Ovary (tissue), 9 donors: ENCODE results near the gene PRDM16. TPM values are rescaled to one million over a fixed set of nuclear protein-coding genes. Genes with fewer than 3 reads are reported as not detected.

Experiments
- DNase-seq, 5 donors: peaks; one replicate each; pipeline ENCODE4 v3.0.0-alpha.2; 2019 to 2020
- H3K27ac ChIP-seq, 2 donors: fragments of 200-600 bp; one replicate each; pipeline versions ENCODE4 v1.5.1 to v1.8.0; 2019 to 2022
- H3K27me3 ChIP-seq: fragments of 200-600 bp; one replicate; pipeline ENCODE4 v1.8.0; 2022
- H3K36me3 ChIP-seq: fragments of 200-600 bp; sonication (generic); one replicate; pipeline ENCODE4 v1.5.1; 2019
- H3K4me1 ChIP-seq: one replicate; pipeline ENCODE4 v1.8.1; 2013; ENCODE audit warnings: mild to moderate bottlenecking, moderate library complexity; ENCODE audit not compliant: insufficient read depth
- H3K4me3 ChIP-seq: fragments of 200-600 bp; sonication (generic); one replicate; pipeline ENCODE4 v1.5.1; 2017
- H3K9me3 ChIP-seq, 2 donors: fragments of 200-600 bp in 1 of 2; sonication (generic) in 1 of 2; one replicate each; pipeline versions ENCODE4 v1.5.1 to v1.8.1; 2013 to 2019; ENCODE audit warnings: mild to moderate bottlenecking in 1 of 2, moderate library complexity in 1 of 2
- EP300 ChIP-seq: sonication (generic); formaldehyde crosslinking; IDR thresholded peaks from one replicate; pipeline ENCODE4 v1.6.1; 2017; ENCODE audit warnings: antibody characterized with exemption
- POLR2A ChIP-seq: fragments of 450-650 bp; IDR thresholded peaks from one replicate; pipeline ENCODE4 v1.6.1; 2017; ENCODE audit warnings: antibody characterized with exemption, mild to moderate bottlenecking, moderate library complexity
- WGBS, 3 donors: extraction: QIAGEN DNeasy Blood & Tissue Kit in 1 of 3; methylation state at CpG; one replicate each; pipeline versions ENCODE4 v1.1.5 to v1.1.7; 2013 to 2017; 5-methylcytosine and 5-hydroxymethylcytosine counted together
- intact Hi-C, 4 donors: fragments of 100-400 bp; cut with DNase I; formaldehyde crosslinking; loops; one replicate each; pipeline versions ENCODE4 v1.11.0 to v1.15.1; 2022 to 2023
- polyA plus RNA-seq, 2 donors: library from polyadenylated mRNA; stranded (reverse); fragments of 200-250 nt in 1 of 2; fragments of 350-450 nt in 1 of 2; fragmentation: Illumina TruSeq in 1 of 2; extraction: RNeasy Lipid Tissue Mini Kit (QIAGEN cat#74804) in 1 of 2; gene quantifications; one replicate each; pipeline ENCODE4 v1.2.3, GENCODE V29; 2013 to 2014
- total RNA-seq, 7 donors: library from RNA; depleted of rRNA in 2 of 7; stranded (reverse); fragments of >200 nt in 2 of 7; fragmentation: NEBNext Ultra II Directional in 3 of 7; extraction: Animal tissue kit (Norgen Biotek cat#: 25700) in 3 of 7; gene quantifications; one replicate each; pipeline versions ENCODE4 v1.1.0 to v1.2.4, GENCODE V29; 2016 to 2023
- TF ChIP-seq, protein P1 (sequence below), 3 donors: fragments of 450-650 bp in 2 of 3; fragments of 200-600 bp in 1 of 3; IDR thresholded peaks; one replicate each; pipeline versions ENCODE4 v1.5.1 to v1.8.0; 2016 to 2022; ENCODE audit warnings: antibody characterized with exemption in 3 of 3, mild to moderate bottlenecking in 1 of 3
- donor health status: DM: no; HTN: no; CAD: no; lungs with moderate emphysema.
- donor health status: DM: no; HTN: no; CAD: no.
- donor health status: Bipolar disorder and iron deficiency.
- donor health status: DM: yes; HTN: yes; CAD: no.
- donor health status: DM: no; HTN: no; CAD: no.
- donor health status: DM: yes; HTN: yes; CAD: no.

PRDM16 gene
- total and polyA plus RNA-seq, 9 donors, result 1.1 to 17.3 (median 3.9) TPM

DNA sequence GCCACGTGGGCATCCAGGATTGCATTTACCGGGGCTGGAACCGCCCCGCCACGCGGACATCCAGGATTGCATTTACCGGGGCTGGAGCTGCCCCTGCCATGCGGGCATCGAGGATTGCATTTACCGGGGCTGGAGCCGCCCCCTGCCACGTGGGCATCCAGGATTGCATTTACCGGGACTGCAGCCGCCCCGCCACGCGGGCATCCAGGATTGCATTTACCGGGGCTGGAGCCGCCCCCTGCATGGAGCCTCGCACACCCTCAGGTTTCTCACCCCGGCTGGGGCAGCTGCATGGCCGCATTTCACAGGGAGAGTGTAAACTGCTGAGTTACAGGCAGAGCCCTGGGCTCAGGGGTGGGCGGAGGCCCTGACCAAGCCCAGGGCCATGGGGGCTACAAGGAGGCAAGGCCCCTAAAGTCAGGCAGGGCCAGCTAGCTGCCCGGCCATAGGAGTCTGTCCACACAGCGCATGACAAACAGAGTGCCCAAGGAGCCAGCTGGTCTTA, 218.7 kb downstream of the PRDM16 start:
- DNase-seq, result no peak
- Histone ChIP-seq H3K27me3 (no peaks in the 10 kb centered on the region), H3K4me3 (no peak overlapping the region), H3K36me3 (no peaks in the 10 kb centered on the region), H3K9me3 (no peaks in the 10 kb centered on the region), H3K4me1 (peaks cover 5% of the 10 kb centered on the region), H3K27ac (no peak overlapping the region)
- no peak for TF ChIP-seq POLR2A
- TF ChIP-seq, protein P1, sequence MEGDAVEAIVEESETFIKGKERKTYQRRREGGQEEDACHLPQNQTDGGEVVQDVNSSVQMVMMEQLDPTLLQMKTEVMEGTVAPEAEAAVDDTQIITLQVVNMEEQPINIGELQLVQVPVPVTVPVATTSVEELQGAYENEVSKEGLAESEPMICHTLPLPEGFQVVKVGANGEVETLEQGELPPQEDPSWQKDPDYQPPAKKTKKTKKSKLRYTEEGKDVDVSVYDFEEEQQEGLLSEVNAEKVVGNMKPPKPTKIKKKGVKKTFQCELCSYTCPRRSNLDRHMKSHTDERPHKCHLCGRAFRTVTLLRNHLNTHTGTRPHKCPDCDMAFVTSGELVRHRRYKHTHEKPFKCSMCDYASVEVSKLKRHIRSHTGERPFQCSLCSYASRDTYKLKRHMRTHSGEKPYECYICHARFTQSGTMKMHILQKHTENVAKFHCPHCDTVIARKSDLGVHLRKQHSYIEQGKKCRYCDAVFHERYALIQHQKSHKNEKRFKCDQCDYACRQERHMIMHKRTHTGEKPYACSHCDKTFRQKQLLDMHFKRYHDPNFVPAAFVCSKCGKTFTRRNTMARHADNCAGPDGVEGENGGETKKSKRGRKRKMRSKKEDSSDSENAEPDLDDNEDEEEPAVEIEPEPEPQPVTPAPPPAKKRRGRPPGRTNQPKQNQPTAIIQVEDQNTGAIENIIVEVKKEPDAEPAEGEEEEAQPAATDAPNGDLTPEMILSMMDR (IDR thresholded peaks at IDR 0.05), result no peak
- TF ChIP-seq EP300, result no peak
- intact Hi-C loops, result loop anchor here in 3 of 4 donors (5.0 to 10.0 kb wide), 2 partner anchors 125 to 273 kb away; no protein-coding TSS in a partner anchor
- 84 to 94% (median 89%) methylated on average over 19 to 25 of the region's 25 CpGs for WGBS, 3 donors

DNA sequence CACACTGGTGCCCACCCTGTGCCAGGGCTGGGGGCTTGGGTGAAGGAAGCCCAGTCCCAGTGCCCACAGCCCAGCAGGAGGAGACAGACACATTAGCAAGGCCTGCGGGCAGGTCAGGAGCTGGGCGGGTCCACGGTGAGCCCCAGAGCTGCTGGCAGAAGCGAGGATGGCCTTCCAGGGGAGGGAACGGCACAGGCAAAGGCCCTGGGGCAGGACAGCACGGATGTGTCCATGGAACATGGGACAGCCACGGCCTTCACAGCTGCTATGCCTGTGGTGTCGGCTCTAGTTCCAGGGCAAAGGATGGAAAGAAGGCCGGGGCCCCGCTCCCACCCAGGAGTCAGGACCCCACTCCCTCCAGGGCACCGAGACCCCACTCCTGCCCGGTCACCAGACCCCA, 220.5 kb downstream of the PRDM16 start:
- intact Hi-C loops, result loop anchor here in 3 of 4 donors (5.0 to 10.0 kb wide), 2 partner anchors 123 to 275 kb away; no protein-coding TSS in a partner anchor
- WGBS, 3 donors, result 92 to 93% (median 92%) methylated on average over 12 of the region's 12 CpGs
- H3K27ac ChIP-seq, result no peak overlapping the region
- no peaks in the 10 kb centered on the region for H3K9me3 ChIP-seq
- H3K4me1 ChIP-seq, result no peaks in the 10 kb centered on the region
- no peak for TF ChIP-seq POLR2A
- TF ChIP-seq EP300, result no peak
- TF ChIP-seq, protein P1 (IDR thresholded peaks at IDR 0.05), result no peak
- no peak for DNase-seq
- no peaks in the 10 kb centered on the region for H3K36me3 ChIP-seq
- H3K4me3 ChIP-seq, result no peak overlapping the region
- H3K27me3 ChIP-seq, result no peaks in the 10 kb centered on the region

DNA sequence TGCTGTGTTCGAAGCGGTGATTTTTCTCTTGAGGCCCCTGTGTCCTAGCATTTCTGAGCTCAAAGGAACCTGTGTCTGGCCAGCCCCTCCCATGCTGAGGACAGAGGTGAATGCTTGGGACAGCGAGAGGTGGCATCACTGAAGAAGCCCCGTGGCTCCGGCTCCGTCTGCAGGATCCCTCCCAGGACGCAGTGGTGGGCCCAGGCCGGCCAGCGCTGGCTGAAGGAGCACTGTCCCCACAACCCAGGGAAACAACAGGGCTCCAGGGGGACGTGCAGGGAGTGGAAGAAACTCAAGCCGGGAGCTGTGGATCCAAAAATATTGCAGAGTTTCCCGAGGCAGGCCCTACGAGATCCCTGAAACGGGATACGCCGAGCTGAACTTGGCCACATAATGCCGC, 221.4 kb downstream of the PRDM16 start:
- H3K9me3 ChIP-seq, result no peaks in the 10 kb centered on the region
- intact Hi-C loops, result no loop called here
- DNase-seq, result no peak
- H3K27ac ChIP-seq, result no peak overlapping the region
- TF ChIP-seq, protein P1 (IDR thresholded peaks at IDR 0.05), result no peak
- TF ChIP-seq POLR2A (no peak), EP300 (no peak)
- no peaks in the 10 kb centered on the region for H3K4me1 ChIP-seq
- H3K36me3 ChIP-seq, result no peaks in the 10 kb centered on the region
- H3K4me3 ChIP-seq, result no peak overlapping the region
- 85 to 88% (median 85%) methylated on average over 17 of the region's 17 CpGs for WGBS, 3 donors
- H3K27me3 ChIP-seq, result no peaks in the 10 kb centered on the region

DNA sequence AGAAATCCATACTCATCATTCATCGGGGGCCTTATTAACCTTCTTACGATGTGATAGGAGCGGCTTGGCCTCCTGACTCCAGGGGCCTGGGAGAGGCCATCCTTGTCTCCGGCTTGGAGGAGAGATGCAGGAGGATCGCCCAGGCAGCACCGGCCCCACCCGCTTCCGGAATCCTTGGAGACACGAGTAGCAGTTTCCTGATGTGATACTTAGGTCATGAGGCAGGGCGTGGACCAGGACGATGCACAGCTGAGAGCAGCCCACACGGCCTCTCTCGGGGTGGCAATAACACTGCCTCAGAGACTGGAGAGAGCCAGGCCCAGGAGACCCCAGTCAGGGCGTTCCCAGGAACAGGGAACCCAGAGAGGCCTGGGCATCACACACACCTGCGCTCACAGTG, 221.9 kb downstream of the PRDM16 start:
- intact Hi-C loops, result no loop called here
- 76 to 81% (median 80%) methylated on average over 15 of the region's 15 CpGs for WGBS, 3 donors

More for the DNA sequence above, 221.9 kb downstream of the PRDM16 start:
- H3K4me1 ChIP-seq, result no peaks in the 10 kb centered on the region
- no peak for DNase-seq
- no peak overlapping the region for H3K27ac ChIP-seq
- no peaks in the 10 kb centered on the region for H3K9me3 ChIP-seq
- no peak overlapping the region for H3K4me3 ChIP-seq
- H3K27me3 ChIP-seq, result no peaks in the 10 kb centered on the region
- no peaks in the 10 kb centered on the region for H3K36me3 ChIP-seq
- no peak for TF ChIP-seq POLR2A
- no peak for TF ChIP-seq EP300
- TF ChIP-seq, protein P1 (IDR thresholded peaks at IDR 0.05), result no peak
